HG02798 (cell line): ENCODE results near the gene FRAS1.
"Not testable (repeated sequence)": the region's sequence is repeated elsewhere in the genome, so short reads cannot be mapped to it uniquely, and the experiment has no call there.

Experiments
- ATAC-seq: cut with Tn5 transposase; IDR thresholded peaks from one replicate; pipeline ENCODE4 v1.9.1; 2021; ENCODE audit warnings: mild to moderate bottlenecking; ENCODE audit not compliant: unreplicated experiment, poor library complexity

Gene FRAS1

DNA sequence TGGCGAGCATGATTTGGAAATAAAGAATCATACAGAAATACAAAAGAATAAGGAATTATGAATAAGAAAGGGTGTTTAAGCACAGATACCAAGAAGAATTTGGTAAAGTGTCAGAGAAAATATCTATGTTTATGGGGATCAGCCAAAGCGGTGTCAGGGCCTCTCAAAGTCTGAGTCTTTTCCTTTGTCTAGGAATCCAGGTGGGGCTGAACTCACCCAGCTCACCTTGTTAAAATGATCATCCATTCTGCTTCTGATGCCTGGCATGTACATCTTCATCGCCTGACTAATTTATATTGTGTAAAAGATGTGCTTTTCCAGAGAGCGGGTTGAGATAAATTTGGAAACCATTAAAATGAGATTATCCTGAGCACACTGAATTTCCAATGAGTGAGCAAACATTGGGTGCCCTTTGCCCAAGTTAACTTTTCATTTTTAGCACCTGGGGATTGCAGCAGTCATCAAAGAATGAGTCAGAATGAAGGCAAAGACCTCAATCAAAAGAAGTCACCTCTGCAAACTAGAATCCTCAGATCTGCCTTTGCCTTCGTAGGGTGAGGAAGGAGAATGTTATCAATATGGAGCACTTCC is 352.6 kb downstream of the FRAS1 start:
- no peak for ATAC-seq

DNA sequence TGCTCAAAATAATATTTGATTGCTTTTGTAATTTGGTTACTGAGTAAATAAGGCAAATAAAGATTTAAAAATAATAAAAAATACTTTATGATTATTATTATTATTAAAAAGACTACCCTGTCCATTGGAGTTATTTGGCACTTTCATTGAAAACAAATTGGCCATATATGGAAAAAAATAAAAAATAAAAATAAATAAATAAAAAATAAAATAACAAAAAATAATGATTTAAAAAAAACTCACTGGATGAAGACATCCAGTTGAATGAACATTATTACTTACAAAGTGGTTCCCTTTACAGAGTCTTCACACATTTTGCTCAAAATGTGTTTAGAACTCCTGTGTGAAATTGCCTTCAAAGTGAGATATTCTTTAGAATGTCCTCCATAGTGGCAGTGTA is 353.1 kb downstream of the FRAS1 start:
- ATAC-seq, result no peak

DNA sequence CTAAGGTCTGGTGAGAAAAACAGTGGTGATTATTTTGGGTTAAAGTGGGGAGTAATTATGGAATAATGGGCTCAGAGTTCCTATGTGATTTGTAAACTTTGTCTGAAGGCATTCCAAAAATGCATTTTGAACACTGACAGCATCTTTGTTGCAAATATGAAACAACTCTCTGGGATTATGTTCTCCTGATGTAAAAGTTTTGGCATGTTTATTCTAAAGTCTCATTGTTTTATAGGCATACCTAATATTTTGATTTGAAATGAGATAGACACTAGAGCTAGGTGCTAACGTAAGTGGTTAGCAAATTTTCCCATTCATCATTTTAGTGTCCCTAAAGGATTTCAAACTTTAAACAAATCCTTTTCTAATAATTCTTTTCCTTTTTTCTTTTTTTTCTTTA is 353.6 kb downstream of the FRAS1 start:
- no peak for ATAC-seq

DNA sequence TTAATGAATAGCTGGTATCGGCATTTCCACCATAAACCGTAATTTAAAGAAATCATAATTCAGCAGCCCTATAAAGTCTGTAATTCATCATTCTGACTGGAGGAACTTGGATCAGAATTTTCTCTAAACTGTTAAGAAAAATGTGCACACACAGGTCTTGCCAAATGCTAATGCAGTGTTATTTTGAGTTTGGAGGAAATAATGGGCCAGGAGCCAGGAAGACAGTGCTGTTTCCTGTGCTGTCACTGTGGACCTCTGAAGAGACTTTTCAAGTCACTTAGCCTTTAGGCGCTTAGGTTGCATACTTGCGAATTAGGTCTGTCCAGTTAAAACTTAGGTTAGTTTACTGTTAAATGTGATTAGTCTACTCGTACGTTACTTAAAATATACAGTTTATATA is 357.0 kb downstream of the FRAS1 start:
- ATAC-seq, result no peak

DNA sequence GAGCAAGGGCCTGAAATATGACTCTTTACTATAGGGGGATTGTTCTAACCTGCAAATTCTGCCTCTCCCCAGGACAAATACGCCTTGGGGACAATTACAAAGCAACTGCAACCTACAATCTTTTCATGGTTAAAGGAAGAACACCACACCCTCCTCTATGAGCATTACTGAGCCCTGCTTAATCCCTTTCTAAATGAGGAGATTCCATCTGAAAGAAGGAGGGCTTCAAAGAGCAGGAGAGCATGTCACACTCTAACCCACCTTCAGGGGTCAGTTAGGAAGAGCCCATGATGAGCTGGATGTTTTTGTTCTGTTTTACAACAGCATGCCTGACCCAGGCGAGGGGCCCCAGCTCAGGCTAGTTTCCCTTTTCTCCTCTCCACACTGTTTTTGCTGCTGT is 360.5 kb downstream of the FRAS1 start:
- ATAC-seq, result no peak

DNA sequence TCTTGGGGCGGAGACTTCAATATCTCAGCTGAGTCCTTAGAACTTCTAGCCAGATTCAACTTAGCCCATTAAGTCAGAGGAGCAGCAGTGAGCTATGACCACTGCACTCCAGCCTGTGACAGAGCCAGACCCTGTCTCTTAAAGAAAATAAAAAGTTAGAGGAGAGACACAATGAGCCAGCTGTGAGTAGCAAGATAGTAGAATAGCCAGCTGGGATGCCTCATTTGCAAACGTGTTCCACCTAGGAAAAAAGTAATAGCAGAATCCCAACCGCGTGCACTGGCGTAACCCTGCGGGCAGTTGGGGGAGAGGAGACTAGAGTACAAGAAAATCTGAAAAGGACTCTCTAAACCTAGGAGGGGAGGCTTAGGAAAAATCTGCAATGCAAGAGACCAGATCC is 361.3 kb downstream of the FRAS1 start:
- ATAC-seq, result no peak

DNA sequence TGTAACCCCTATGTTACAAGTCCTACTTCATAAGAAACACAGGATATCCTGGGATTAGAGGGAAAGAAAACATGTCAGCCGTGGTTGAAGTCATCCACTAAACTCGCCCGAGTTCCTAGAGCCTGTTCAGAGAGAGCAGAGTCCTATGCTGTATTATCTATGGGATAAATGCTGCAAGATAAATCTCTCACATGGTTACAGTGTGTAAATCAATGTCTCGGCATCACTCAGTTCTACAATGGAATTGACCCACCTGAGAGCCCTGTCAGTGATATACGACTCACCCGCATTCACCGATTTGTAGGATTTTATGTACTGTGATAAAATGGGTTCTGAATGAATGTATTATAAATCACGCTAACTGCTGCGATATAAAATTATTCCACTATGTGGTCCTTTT is 366.7 kb downstream of the FRAS1 start:
- no peak for ATAC-seq

DNA sequence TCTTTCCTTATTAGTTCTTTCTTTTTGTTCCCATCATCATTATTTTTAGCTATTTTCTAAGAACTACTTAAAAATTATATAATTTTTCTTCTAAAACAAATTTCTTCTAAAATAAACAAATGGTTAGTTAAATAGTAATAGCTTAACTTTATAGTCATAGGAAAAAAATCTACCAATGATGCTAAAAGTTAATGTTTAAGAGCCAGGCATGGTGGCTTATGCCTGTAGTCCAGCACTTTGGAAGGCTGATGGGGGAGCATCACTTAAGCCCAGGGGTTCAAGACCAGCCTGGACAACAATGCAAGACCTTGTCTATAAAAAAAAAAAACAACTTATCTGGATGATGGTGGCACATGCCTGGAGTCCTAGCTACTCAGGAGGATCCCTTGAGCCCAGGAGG is 367.3 kb downstream of the FRAS1 start:
- ATAC-seq, result no peak

DNA sequence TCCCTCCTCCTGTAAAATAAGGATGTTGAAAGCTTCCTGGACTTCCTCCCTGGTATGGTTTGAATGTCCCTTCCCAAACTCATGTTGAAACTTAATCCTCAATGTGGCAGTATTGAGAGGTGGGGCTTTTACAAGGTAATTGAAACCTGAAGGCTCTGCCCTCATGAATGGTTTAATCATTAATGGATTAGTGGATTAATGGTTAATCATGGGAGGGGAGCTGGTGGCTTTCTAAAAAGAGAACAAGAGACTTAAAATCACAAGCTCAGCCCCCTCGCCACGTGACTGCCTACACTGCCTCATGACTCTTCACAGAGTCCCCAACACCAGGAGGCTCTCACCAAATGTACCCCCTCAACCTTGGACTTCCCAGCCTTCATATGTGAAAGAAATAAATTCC is 369.8 kb downstream of the FRAS1 start:
- ATAC-seq, result no peak

DNA sequence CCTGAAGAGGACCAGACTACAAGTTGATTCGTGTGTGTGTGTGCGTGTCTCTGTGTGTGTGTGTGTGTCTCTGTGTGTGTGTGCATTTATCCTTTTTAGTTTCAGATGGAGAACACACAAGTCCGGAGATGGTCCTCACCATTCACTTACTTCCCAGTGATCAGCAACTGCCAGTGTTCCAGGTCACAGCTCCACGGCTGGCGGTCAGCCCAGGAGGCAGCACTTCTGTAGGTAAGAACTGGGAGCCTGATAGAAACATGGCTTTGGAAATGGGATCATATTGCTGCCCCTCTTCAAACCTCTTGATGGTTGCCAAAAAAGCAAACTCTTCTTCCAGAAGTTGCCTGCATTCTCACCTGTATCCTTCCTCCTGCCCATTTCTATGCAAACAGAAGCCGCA is 371.9 kb downstream of the FRAS1 start:
- ATAC-seq, result no peak

DNA sequence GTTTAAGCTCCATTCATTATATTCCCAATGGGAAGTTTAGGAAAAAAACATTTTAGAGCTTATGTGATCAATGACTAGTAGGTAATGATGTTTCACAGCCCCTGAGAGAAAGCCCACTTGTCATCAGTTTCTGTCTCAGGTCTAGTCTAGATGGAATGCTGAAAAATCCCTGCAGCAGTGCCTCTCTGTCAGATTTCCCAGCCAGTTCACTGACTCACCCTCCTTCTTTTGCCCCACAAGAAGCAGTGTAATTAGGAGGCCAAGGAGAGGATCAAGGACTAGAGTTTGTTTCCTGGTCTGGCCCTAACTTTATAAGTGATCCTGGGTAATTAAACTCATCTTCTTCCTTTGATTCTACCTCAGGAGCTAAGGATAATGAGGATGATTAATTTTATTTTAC is 375.8 kb downstream of the FRAS1 start:
- no peak for ATAC-seq

DNA sequence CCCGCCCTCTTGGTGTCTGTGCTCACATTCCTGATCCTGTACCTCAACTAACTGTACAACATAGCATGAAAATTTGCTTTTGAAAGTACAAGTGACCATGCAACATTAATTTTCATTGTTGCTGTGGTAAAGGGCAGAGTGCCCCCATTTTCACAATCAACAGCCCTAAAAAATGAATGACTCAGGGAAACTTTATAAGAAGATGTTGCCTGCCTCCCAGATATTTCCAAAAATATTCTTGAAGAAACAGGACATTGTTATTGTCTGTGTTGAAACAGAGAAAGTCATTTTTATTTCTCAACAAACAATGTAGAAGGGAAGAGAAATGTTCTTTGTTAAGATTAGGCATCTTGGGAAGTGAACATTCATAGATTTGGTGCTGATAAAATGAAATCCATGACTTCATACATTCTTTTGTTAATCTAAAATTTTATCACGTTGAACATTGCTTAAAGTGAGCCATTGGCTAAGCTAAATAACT is 380.5 kb downstream of the FRAS1 start:
- ATAC-seq, result no peak

DNA sequence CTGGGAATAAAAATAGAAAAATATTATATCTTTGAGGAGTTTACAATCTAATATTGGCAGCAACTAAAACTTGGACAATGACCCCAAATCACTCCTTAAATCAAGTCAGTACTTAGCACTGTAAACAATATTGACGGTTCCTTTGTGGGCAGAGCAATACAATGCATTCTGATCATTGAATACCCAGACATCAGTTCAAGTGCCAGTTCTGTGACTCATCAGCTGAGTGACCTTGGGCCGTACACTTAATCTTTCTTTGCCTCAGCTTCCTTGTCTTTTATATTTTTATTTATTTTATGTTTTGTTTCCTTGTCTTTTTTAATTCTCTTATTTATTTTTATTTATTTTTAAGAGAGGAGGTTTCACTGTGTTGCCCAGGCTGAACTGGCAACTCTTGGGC is 382.2 kb downstream of the FRAS1 start:
- ATAC-seq, result no peak

DNA sequence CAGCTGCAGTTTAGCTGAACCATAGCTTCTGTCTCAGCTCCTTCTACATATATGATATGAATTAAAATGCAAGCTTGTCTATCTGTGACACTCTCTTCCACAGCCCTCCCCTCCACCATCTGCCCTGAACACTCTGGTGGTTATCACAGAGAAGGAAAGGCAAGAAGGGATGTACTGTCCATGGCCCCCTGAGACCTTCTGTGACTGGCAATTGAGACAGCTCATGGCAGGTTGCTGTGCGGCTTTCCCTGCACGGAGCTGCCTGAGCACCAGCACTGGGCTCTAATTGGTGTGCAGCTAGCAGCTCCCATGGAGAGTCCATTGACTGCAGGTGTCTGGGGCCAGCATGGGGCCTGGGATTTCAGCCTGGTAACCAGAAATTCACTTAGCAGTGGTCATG is 384.6 kb downstream of the FRAS1 start:
- ATAC-seq, result no peak

DNA sequence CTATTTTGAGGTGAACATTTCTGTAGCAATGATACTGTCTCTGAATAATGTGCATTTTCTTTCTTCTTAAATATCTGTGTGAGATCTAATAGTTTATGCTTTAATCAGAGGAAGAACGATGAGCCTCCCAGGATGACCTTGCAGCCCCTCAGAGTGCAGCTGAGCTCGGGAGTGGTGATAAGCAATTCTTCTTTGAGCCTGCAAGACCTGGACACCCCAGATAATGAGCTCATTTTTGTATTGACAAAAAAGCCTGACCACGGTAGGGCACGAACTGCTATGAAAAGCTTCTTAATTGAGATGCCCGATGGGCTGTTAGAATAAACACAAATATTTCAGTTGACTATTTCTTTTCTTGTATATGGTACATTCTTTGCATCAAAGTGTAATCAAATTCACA is 389.5 kb downstream of the FRAS1 start:
- no peak for ATAC-seq

DNA sequence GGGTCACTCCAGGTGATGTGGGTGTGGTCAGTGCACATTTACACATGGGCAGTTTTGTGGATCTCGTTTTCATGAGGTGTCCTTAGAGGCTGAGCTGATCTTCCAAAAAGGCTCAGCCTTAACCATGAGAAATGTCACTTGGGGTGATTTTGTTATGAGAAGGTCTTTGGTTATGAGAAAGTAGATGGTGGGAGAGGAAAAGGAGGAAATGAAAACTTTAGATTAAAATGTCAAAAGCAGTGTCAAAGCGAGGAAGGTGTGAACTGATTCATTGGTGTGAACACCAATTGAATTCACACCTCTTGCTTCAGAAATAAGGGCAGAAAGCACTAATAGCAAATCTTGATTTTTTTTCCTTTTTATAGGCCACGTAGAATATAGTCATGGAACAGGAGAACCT is 394.3 kb downstream of the FRAS1 start:
- ATAC-seq, result no peak

DNA sequence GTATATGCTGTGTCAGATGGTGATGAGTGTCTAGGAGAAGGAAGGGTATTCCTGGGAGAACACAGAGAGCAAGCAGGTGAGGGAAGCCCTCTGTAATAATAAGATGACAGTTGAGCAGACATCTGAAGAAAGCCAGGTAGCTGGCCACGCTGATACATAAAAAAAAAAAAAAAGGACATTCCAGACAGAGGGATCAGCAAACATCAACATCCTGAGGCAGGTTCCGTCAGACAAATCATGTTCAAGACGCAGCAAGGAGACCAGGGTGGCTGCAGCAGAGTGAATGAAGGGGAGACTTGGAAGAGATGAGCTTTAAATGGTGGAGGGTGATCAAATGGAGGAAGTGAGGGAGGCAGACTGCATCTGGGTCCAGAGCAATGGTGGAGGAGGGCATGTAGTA is 396.9 kb downstream of the FRAS1 start:
- no peak for ATAC-seq

DNA sequence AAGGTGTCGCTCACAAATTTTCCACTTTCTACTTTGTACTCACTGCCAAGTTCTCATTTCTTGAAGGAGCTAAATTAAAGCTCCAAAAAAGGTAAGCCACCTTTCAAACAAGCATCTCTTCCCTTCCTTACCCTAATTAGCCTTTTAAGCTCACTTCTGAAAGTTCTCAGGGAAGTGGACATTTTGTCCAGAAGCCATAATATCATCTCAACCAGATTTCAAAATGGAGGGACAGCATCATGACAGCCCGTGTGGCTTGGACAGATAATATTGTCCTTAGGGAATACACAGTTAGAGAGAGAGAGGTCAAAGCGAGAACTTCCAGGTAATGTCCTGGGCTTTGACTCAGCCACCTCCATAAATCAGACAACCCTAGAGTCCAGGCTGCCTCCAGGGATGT is 400.6 kb downstream of the FRAS1 start:
- ATAC-seq, result no peak

DNA sequence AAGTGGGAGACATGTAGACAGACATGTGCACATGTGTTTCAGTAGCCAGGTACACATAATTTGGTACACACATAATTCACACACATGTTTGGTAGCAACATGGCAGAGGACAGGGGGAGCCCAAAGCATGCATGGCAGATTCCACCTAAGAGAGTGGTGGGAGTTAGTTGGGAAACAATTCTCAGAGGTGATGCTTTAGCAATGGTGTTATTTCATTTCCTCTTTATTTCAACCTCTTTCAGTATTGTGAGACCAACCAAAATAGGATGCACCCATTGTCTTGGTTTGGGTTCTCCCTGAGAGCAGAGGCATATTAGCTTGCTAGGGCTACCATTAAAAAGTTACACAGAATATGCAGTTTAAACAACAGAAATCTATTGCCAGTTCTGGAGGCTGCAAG is 402.2 kb downstream of the FRAS1 start:
- ATAC-seq, result no peak

DNA sequence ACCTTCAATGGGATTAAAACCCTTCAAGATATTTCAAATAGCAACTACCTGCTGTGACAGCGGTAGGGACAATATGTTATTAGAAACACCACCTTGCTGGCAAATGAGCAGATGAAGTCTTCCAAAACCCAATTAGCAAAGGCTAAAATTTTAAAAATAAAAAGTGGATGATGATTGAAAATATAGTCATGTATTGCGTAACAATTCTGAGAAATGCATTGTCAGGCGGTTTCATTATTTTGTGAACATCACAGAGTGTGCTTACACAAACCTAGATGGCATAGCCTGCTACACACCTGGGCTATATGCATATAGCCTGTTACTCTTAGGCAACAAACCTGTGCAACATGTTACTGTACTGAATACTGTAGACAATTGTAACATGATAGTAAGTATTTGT is 403.2 kb downstream of the FRAS1 start:
- ATAC-seq, result no peak

DNA sequence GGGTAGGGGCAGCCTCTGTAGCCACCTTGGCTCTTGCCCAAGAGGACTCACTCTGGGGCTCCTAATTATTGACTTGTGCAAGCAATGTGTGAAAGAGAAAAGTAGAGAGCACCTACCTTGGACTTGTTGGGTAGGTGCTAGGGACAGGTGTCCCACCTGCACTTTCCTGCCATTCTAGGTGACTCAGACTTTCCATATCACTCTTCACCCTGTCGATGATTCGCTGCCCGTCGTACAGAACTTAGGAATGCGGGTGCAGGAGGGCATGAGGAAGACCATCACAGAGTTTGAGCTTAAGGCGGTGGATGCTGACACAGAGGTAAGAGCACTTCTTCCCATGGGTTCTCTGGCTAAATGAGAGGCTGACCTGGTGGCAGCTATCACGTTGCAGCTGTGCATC is 407.1 kb downstream of the FRAS1 start:
- ATAC-seq, result no peak

DNA sequence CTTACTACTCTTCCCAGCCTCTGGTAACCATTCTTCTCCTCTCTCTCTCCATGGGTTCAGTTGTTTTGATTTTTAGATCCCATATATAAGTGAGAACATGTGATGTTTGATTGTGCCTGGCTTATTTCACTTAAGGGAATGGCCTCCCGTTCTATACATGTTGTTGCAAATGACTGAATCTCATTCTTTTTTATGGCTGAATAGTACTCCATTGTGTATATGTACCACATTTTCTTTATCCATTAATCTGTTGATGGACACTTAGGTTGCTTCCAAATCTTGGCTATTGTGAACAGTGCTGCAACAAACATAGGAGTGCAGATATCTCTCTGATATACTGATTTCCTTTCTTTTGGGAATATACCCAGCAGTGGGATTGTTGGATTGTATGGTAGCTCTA is 410.1 kb downstream of the FRAS1 start:
- not testable (repeated sequence) for ATAC-seq

DNA sequence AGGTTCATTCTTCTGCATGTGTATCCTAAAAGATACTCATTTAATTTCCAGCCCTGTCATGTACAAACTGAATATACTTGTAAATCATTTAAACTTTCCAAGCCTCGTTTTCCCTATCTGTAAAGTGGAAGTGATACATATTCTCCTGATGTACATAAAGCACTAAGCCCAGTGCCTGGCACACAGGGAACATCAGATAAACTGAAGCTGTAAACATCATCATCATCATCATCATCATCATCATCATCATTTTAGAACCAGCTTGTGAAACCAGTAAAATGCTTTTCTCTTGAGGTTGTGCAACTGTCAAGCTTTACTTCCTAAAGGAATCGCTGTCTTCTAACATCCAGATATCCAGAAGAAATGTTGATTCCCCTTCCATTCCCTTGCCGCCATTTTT is 411.1 kb downstream of the FRAS1 start:
- no peak for ATAC-seq
